A549 (cell line): ENCODE measurements around the gene MOV10L1. TPM values are rescaled to one million over a fixed set of nuclear protein-coding genes. Genes with fewer than 3 reads are reported as not detected.

Experiments
- ATAC-seq, 2 experiments: fragments of 200-7000 bp in 1 of 2; fragments of >200 bp in 1 of 2; cut with Nextera tagmentation in 1 of 2; cut with Tn5 transposase in 1 of 2; 3 replicates each; pipeline versions ENCODE4 v1.8.0 to v1.9.1; 2018 to 2020; ENCODE audit warnings: mild to moderate bottlenecking in 1 of 2, moderate library complexity in 1 of 2
- CTCF ChIA-PET: fragments of 300-600 bp; sonication (Branson Sonifier 250); formaldehyde crosslinking; extraction: SDS; loops from one replicate; lab custom pipeline; 2021; ENCODE audit warnings: antibody characterized with exemption, inconsistent platforms; lab: Yijun Ruan, JAX
- POLR2A ChIA-PET: fragments of 350-600 bp; formaldehyde crosslinking; extraction: SDS; loops from one replicate; lab custom pipeline; 2021; ENCODE audit warnings: antibody characterized with exemption, inconsistent platforms; lab: Yijun Ruan, JAX
- DNase-seq, 2 experiments: peaks; one replicate each; pipeline versions ENCODE4 v3.0.0 to v3.0.0-alpha.2; 2011 to 2016; ENCODE audit warnings: low read depth in 1 of 2, low spot score in 1 of 2
- FAIRE-seq: peaks from 2 replicates; lab custom pipeline; 2011; peaks lifted over from hg19 to GRCh38; lab: Jason Lieb, UNC
- H3K27ac ChIP-seq, 2 experiments: fragments of >200 bp; sonication (Bioruptor Twin); formaldehyde crosslinking; 3 replicates each; pipeline ENCODE4 v1.5.1; 2016 to 2017
- H3K4me1 ChIP-seq: fragments of >200 bp; sonication (Bioruptor Twin); formaldehyde crosslinking; 3 replicates; pipeline ENCODE4 v1.6.1; 2016
- H3K4me2 ChIP-seq: fragments of >200 bp; sonication (Bioruptor Twin); formaldehyde crosslinking; 3 replicates; pipeline ENCODE4 v1.6.1; 2016
- H3K4me3 ChIP-seq: fragments of >200 bp; sonication (Bioruptor Twin); formaldehyde crosslinking; 3 replicates; pipeline ENCODE4 v1.5.1; 2016
- H3K9me3 ChIP-seq: fragments of >200 bp; sonication (Bioruptor Twin); formaldehyde crosslinking; 3 replicates; pipeline ENCODE4 v1.6.1; 2016
- BHLHE40 ChIP-seq: IDR thresholded peaks from 2 replicates; pipeline ENCODE4 v1.6.1; 2012; ENCODE audit warnings: low read depth, low read length, inconsistent platforms
- CBX2 ChIP-seq: fragments of 200-600 bp; sonication (generic); IDR thresholded peaks from 2 replicates; pipeline ENCODE4 v1.6.1; 2016; ENCODE audit warnings: low read depth, mild to moderate bottlenecking, borderline replicate concordance
- EHF ChIP-seq: fragments of 250-450 bp; sonication (Bioruptor Pico); IDR thresholded peaks from 2 replicates; pipeline ENCODE4 v1.5.0; 2020; ENCODE audit warnings: mild to moderate bottlenecking
- EHMT2 ChIP-seq: fragments of 200-600 bp; sonication (generic); IDR thresholded peaks from 2 replicates; pipeline ENCODE4 v1.6.1; 2016; ENCODE audit warnings: antibody characterized with exemption, low read depth, mild to moderate bottlenecking, moderate library complexity
- EP300 ChIP-seq, 2 experiments: fragments of >200 bp; sonication (Bioruptor Twin); formaldehyde crosslinking; IDR thresholded peaks; 2 replicates in 1 of 2; 3 replicates in 1 of 2; pipeline ENCODE4 v1.6.1; 2016 to 2017
- GATA3 ChIP-seq: IDR thresholded peaks from 2 replicates; pipeline ENCODE4 v1.6.1; 2012; ENCODE audit warnings: borderline replicate concordance
- HOXB5 ChIP-seq: fragments of 250-450 bp; sonication (Bioruptor Pico); IDR thresholded peaks from 2 replicates; pipeline ENCODE4 v1.5.0; 2020; ENCODE audit warnings: mild to moderate bottlenecking, moderate library complexity
- JUN ChIP-seq, 2 experiments: fragments of >200 bp; sonication (Bioruptor Twin); formaldehyde crosslinking; IDR thresholded peaks; 2 replicates in 1 of 2; 3 replicates in 1 of 2; pipeline ENCODE4 v1.6.1; 2016 to 2017
- KDM5A ChIP-seq: fragments of 200-600 bp; sonication (generic); IDR thresholded peaks from 2 replicates; pipeline ENCODE4 v1.6.1; 2016; ENCODE audit warnings: antibody characterized with exemption, mild to moderate bottlenecking
- MAFK ChIP-seq: fragments of 450-650 bp; IDR thresholded peaks from 2 replicates; pipeline ENCODE4 v1.6.1; 2014; ENCODE audit not compliant: partially characterized antibody
- NFE2L2 ChIP-seq: fragments of 150-350 bp; conservative IDR thresholded peaks from 2 replicates; pipeline ENCODE4 v1.6.1; 2014; ENCODE audit warnings: low read length
- NR3C1 ChIP-seq: fragments of >200 bp; sonication (Bioruptor Twin); formaldehyde crosslinking; IDR thresholded peaks from 3 replicates; pipeline ENCODE4 v1.6.1; 2017
- RAD21 ChIP-seq, 2 experiments: fragments of >200 bp in 1 of 2; sonication (Bioruptor Twin) in 1 of 2; formaldehyde crosslinking in 1 of 2; IDR thresholded peaks in 1 of 2; conservative IDR thresholded peaks in 1 of 2; 2 replicates in 1 of 2; 3 replicates in 1 of 2; pipeline ENCODE4 v1.6.1; 2012 to 2018; ENCODE audit warnings: inconsistent platforms in 1 of 2
- RARB ChIP-seq: fragments of 250-450 bp; sonication (Bioruptor Pico); IDR thresholded peaks from 2 replicates; pipeline ENCODE4 v1.8.0; 2021; ENCODE audit warnings: mild to moderate bottlenecking, moderate library complexity
- REST ChIP-seq: fragments of 200-600 bp; sonication (generic); IDR thresholded peaks from 2 replicates; pipeline ENCODE4 v1.6.1; 2016; ENCODE audit warnings: antibody characterized with exemption, mild to moderate bottlenecking, moderate library complexity
- RFX5 ChIP-seq: fragments of 450-650 bp; IDR thresholded peaks from 2 replicates; pipeline ENCODE4 v1.7.1; 2014; ENCODE audit warnings: antibody characterized with exemption, mild to moderate bottlenecking, moderate library complexity
- SMC3 ChIP-seq: fragments of >200 bp; sonication (Bioruptor Twin); formaldehyde crosslinking; IDR thresholded peaks from 3 replicates; pipeline ENCODE4 v1.6.1; 2018; ENCODE audit warnings: inconsistent platforms
- TFCP2L1 ChIP-seq: fragments of 250-450 bp; sonication (Bioruptor Pico); IDR thresholded peaks from 2 replicates; pipeline ENCODE4 v1.5.0; 2021; ENCODE audit warnings: mild to moderate bottlenecking
- USF2 ChIP-seq: fragments of 450-650 bp; IDR thresholded peaks from 2 replicates; pipeline ENCODE4 v1.6.1; 2014; ENCODE audit warnings: antibody characterized with exemption
- ZFP36 ChIP-seq: fragments of 450-650 bp; IDR thresholded peaks from 2 replicates; pipeline ENCODE4 v1.6.1; 2014; ENCODE audit warnings: borderline replicate concordance; ENCODE audit not compliant: partially characterized antibody
- WGBS: methylation state at CpG from one replicate; pipeline ENCODE4 v1.1.6; 2017; ENCODE audit errors: missing lambda C conversion rate; 5-methylcytosine and 5-hydroxymethylcytosine counted together
- polyA plus RNA-seq, 4 experiments: library from polyadenylated mRNA; depleted of rRNA in 3 of 4; stranded (reverse); fragments of >200 nt; fragmentation: RNase III in 1 of 4; extraction: RNeasy Plus Mini Kit Qiagen cat#74134 plus additional on column Dnase treatment in 1 of 4; gene quantifications; 2 replicates in 3 of 4; 3 replicates in 1 of 4; pipeline ENCODE4 v1.2.3, GENCODE V29; 2011 to 2017
- TF ChIP-seq, protein P1 (sequence below): fragments of 150-350 bp; IDR thresholded peaks from 2 replicates; pipeline ENCODE4 v1.6.1; 2014; ENCODE audit warnings: low read depth, mild to moderate bottlenecking, low read length
- TF ChIP-seq, protein P2 (sequence below): fragments of >200 bp; sonication (Bioruptor Twin); formaldehyde crosslinking; IDR thresholded peaks from 3 replicates; pipeline ENCODE4 v1.5.1; 2016
- TF ChIP-seq, protein P3 (sequence below): IDR thresholded peaks from 2 replicates; pipeline ENCODE4 v1.6.1; 2012; ENCODE audit warnings: low read depth, borderline replicate concordance

The MOV10L1 gene
- polyA plus RNA-seq, 2 of the 4 experiments (the other 2 are of a cell fraction), result 0.04 TPM

GRCh38 chr22:50072167-50072555 lies 17.6 kb upstream of the MOV10L1 start:
- no peaks in the 10 kb centered on the region for H3K4me1 ChIP-seq
- no peaks in the 10 kb centered on the region for H3K9me3 ChIP-seq
- ChIA-PET POLR2A (interaction anchor here (0.6 kb wide), 1 partner anchor 15 kb away, joined by 3 read pairs; no protein-coding TSS in a partner anchor), CTCF (no interaction called here)
- H3K4me3 ChIP-seq, result no peak overlapping the region
- no peak for DNase-seq
- H3K27ac ChIP-seq, result no peak overlapping the region
- FAIRE-seq, result no peak
- no peak overlapping the region for H3K4me2 ChIP-seq
- ATAC-seq, result no peak
- 83% methylated on average over 1 of the region's 9 CpGs for WGBS
- no peak for TF ChIP-seq GATA3
- TF ChIP-seq, protein P1, sequence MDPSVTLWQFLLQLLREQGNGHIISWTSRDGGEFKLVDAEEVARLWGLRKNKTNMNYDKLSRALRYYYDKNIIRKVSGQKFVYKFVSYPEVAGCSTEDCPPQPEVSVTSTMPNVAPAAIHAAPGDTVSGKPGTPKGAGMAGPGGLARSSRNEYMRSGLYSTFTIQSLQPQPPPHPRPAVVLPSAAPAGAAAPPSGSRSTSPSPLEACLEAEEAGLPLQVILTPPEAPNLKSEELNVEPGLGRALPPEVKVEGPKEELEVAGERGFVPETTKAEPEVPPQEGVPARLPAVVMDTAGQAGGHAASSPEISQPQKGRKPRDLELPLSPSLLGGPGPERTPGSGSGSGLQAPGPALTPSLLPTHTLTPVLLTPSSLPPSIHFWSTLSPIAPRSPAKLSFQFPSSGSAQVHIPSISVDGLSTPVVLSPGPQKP, result no peak
- no peak for TF ChIP-seq HOXB5 (CRISPR knock-in tag)
- TF ChIP-seq REST, result no peak
- TF ChIP-seq RARB (CRISPR knock-in tag), result no peak
- TF ChIP-seq TFCP2L1, result no peak
- no peak for TF ChIP-seq EHMT2
- no peak for TF ChIP-seq BHLHE40
- TF ChIP-seq EHF (CRISPR knock-in tag), result no peak
- TF ChIP-seq, protein P2, sequence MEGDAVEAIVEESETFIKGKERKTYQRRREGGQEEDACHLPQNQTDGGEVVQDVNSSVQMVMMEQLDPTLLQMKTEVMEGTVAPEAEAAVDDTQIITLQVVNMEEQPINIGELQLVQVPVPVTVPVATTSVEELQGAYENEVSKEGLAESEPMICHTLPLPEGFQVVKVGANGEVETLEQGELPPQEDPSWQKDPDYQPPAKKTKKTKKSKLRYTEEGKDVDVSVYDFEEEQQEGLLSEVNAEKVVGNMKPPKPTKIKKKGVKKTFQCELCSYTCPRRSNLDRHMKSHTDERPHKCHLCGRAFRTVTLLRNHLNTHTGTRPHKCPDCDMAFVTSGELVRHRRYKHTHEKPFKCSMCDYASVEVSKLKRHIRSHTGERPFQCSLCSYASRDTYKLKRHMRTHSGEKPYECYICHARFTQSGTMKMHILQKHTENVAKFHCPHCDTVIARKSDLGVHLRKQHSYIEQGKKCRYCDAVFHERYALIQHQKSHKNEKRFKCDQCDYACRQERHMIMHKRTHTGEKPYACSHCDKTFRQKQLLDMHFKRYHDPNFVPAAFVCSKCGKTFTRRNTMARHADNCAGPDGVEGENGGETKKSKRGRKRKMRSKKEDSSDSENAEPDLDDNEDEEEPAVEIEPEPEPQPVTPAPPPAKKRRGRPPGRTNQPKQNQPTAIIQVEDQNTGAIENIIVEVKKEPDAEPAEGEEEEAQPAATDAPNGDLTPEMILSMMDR, result no peak

DNA sequence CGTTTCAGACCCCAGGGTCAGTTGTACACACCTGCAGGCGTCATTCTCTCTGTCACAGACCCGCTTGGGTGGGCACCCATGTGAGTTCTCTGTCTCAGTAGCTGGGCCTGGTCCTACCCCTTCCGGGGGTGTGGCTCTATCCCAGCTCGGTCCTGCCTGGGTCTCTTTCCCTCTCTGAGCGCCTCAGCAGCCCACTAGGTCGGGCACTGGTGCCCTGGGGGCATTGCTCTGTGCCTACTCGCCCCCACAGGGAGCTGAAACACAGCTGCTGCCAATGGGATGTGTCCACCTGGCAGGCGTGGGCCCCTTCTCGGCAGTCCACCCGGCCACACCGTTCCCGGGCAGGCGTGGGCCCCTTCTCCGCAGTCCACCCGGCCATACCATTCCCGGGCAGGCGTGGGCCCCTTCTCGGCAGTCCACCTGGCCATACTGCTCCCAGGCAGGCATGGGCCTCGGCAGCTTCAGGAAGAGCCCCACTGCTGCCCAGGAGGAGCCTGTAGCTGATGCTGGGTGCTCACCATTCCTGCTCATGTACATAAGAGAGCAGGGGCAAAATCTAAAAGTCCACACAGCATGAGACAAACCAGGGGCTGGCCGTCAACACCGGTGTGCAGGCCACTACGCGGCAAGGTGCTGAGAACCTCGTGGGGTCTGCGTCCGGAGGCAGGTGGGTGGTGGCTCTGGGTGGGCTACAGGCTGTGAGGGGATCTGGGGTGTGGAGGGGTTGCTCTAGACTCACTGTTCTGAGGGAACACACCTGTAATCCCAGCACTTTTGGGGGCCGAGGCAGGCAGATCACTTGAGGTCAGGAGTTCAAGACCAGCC lies 16.9 kb upstream of the MOV10L1 start:
- no peak for DNase-seq
- Histone ChIP-seq H3K4me2 (no peak overlapping the region), H3K27ac (no peak overlapping the region), H3K4me3 (no peak overlapping the region), H3K9me3 (no peaks in the 10 kb centered on the region), H3K4me1 (no peaks in the 10 kb centered on the region)
- ATAC-seq, result no peak
- 69% methylated on average over 5 of the region's 28 CpGs for WGBS
- FAIRE-seq, result no peak
- ChIA-PET CTCF (no interaction called here), POLR2A (interaction anchor here (0.6 kb wide), 1 partner anchor 16 kb away, joined by 3 read pairs; no protein-coding TSS in a partner anchor)
- no peak for TF ChIP-seq CBX2
- TF ChIP-seq MAFK, result no peak
- TF ChIP-seq, protein P2, result no peak
- TF ChIP-seq BHLHE40, result no peak
- no peak for TF ChIP-seq TFCP2L1
- TF ChIP-seq EP300 (IDR thresholded peaks at IDR 0.05), result no peak
- TF ChIP-seq KDM5A, result no peak
- no peak for TF ChIP-seq RFX5
- TF ChIP-seq RAD21 (conservative IDR thresholded peaks at IDR 0.05 in 1 of 2, IDR thresholded peaks at IDR 0.05 in 1 of 2), result no peak
- TF ChIP-seq, protein P3, sequence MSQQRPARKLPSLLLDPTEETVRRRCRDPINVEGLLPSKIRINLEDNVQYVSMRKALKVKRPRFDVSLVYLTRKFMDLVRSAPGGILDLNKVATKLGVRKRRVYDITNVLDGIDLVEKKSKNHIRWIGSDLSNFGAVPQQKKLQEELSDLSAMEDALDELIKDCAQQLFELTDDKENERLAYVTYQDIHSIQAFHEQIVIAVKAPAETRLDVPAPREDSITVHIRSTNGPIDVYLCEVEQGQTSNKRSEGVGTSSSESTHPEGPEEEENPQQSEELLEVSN, result no peak
- TF ChIP-seq EHF (CRISPR knock-in tag), result no peak
- no peak for TF ChIP-seq JUN (IDR thresholded peaks at IDR 0.05)
- TF ChIP-seq SMC3, result no peak
- no peak for TF ChIP-seq NR3C1
- no peak for TF ChIP-seq EHMT2
- no peak for TF ChIP-seq ZFP36
- TF ChIP-seq NFE2L2, result no peak
- no peak for TF ChIP-seq USF2
